HL-60 (cell line): Measurements from ENCODE around the gene SH3GL2.

Experiments used
- GABPA ChIP-seq: IDR thresholded peaks from 2 replicates; pipeline ENCODE4 v1.6.1; 2012; ENCODE audit warnings: low read depth
- TF ChIP-seq, protein P1 (sequence below): IDR thresholded peaks from one replicate; pipeline ENCODE4 v1.5.1; 2011; ENCODE audit warnings: low read length, control low read depth, inconsistent platforms; ENCODE audit not compliant: insufficient read depth
- TF ChIP-seq, protein P2 (sequence below): IDR thresholded peaks from 2 replicates; pipeline ENCODE4 v1.6.1; 2012; ENCODE audit warnings: low read depth; ENCODE audit not compliant: insufficient replicate concordance

DNA sequence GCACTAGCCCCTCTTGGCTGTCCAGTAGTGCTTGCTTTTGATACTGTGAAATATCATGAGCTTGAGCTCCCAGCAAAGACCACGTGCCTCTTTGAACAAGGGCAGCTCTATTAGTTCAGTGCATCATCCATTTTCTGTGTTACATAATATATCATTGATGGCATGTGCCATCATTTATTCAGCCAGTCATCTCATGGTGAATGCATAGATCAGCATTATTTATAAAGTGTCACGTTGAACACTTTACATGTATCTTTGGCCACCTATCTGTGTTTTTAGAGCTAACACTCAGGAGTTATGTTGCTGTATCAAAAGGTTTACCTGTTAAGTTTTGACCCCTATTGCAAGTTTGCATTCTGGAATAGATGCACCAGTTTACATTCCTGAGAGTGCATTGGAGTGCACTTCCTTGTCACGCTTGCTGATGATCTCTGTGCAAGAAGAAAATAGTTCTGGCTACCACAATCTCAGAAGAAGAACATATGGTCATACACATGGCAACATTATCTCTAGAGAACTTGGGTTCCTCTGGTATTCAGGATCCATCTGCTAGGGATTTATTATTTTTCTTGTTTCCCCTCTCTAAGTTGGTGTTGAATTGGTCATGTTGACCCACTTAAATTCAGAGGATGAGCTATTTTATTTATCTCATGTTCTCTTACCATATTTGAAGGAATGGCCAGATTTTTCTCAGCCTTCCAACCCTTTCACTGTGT is 120.9 kb downstream of the SH3GL2 start:
- TF ChIP-seq, protein P1, sequence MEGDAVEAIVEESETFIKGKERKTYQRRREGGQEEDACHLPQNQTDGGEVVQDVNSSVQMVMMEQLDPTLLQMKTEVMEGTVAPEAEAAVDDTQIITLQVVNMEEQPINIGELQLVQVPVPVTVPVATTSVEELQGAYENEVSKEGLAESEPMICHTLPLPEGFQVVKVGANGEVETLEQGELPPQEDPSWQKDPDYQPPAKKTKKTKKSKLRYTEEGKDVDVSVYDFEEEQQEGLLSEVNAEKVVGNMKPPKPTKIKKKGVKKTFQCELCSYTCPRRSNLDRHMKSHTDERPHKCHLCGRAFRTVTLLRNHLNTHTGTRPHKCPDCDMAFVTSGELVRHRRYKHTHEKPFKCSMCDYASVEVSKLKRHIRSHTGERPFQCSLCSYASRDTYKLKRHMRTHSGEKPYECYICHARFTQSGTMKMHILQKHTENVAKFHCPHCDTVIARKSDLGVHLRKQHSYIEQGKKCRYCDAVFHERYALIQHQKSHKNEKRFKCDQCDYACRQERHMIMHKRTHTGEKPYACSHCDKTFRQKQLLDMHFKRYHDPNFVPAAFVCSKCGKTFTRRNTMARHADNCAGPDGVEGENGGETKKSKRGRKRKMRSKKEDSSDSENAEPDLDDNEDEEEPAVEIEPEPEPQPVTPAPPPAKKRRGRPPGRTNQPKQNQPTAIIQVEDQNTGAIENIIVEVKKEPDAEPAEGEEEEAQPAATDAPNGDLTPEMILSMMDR = no peak
- no peak for TF ChIP-seq GABPA
- TF ChIP-seq, protein P2, sequence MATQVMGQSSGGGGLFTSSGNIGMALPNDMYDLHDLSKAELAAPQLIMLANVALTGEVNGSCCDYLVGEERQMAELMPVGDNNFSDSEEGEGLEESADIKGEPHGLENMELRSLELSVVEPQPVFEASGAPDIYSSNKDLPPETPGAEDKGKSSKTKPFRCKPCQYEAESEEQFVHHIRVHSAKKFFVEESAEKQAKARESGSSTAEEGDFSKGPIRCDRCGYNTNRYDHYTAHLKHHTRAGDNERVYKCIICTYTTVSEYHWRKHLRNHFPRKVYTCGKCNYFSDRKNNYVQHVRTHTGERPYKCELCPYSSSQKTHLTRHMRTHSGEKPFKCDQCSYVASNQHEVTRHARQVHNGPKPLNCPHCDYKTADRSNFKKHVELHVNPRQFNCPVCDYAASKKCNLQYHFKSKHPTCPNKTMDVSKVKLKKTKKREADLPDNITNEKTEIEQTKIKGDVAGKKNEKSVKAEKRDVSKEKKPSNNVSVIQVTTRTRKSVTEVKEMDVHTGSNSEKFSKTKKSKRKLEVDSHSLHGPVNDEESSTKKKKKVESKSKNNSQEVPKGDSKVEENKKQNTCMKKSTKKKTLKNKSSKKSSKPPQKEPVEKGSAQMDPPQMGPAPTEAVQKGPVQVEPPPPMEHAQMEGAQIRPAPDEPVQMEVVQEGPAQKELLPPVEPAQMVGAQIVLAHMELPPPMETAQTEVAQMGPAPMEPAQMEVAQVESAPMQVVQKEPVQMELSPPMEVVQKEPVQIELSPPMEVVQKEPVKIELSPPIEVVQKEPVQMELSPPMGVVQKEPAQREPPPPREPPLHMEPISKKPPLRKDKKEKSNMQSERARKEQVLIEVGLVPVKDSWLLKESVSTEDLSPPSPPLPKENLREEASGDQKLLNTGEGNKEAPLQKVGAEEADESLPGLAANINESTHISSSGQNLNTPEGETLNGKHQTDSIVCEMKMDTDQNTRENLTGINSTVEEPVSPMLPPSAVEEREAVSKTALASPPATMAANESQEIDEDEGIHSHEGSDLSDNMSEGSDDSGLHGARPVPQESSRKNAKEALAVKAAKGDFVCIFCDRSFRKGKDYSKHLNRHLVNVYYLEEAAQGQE = no peak
